Fibroblast of pulmonary artery (primary cell): ENCODE measurements around the gene GJA1.

Experiments
- DNase-seq: peaks from one replicate; pipeline ENCODE4 v3.0.0-alpha.2; 2010; ENCODE audit warnings: low read depth
- H3K4me3 ChIP-seq: replicated peaks from 2 replicates; pipeline ENCODE4 v1.5.1; 2011; ENCODE audit warnings: low read depth, mild to moderate bottlenecking, control low read depth, low read length, moderate library complexity
- TF ChIP-seq, protein P1 (sequence below): IDR thresholded peaks from 2 replicates; pipeline ENCODE4 v1.5.1; 2011; ENCODE audit warnings: mild to moderate bottlenecking, control low read depth, low read length, inconsistent platforms; ENCODE audit errors: missing control alignments

GJA1 gene

DNA sequence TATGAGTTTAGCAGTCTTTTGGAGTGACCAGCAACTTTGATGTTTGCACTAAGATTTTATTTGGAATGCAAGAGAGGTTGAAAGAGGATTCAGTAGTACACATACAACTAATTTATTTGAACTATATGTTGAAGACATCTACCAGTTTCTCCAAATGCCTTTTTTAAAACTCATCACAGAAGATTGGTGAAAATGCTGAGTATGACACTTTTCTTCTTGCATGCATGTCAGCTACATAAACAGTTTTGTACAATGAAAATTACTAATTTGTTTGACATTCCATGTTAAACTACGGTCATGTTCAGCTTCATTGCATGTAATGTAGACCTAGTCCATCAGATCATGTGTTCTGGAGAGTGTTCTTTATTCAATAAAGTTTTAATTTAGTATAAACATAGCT is 13.9 kb downstream of the GJA1 start:
- no peak overlapping the region for H3K4me3 ChIP-seq
- no peak for DNase-seq
- TF ChIP-seq, protein P1, sequence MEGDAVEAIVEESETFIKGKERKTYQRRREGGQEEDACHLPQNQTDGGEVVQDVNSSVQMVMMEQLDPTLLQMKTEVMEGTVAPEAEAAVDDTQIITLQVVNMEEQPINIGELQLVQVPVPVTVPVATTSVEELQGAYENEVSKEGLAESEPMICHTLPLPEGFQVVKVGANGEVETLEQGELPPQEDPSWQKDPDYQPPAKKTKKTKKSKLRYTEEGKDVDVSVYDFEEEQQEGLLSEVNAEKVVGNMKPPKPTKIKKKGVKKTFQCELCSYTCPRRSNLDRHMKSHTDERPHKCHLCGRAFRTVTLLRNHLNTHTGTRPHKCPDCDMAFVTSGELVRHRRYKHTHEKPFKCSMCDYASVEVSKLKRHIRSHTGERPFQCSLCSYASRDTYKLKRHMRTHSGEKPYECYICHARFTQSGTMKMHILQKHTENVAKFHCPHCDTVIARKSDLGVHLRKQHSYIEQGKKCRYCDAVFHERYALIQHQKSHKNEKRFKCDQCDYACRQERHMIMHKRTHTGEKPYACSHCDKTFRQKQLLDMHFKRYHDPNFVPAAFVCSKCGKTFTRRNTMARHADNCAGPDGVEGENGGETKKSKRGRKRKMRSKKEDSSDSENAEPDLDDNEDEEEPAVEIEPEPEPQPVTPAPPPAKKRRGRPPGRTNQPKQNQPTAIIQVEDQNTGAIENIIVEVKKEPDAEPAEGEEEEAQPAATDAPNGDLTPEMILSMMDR: no peak

DNA sequence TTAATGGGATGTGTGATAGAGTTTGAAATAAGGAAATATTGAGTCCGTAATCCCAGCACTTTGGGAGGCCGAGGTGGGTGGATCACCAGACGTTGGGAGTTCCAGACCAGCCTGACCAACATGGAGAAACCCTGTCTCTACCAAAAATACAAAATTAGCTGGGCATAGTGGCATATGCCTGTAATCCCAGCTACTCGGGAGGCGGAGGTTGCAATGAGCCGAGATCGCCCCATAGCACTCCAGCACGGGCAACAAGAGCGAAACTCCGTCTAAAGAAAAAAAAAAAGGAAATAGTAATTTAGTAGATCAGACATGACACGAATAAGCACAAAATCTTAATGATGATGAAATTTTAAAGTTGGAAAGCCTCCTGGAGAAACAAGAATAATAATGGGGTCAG is 14.8 kb downstream of the GJA1 start:
- DNase-seq: no peak
- TF ChIP-seq, protein P1: no peak
- H3K4me3 ChIP-seq: no peak overlapping the region

DNA sequence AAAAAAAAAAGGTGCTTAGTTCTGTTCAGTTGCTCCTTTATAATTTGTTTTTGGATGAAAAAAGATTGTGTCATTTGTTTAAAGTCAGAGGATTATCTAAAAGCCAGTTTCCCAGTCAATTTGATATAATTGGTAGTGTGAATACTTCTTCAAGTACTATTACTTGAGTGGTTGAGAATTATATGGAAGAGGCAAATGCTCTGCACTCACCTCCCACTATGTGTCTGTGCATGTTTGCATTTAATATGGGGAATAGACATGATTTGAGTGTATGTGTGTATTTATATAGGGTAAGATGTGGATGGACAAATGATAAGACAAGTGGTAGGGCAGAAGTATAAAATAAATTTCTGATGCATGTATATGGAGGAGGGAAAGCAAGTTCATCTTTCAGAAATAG is 15.8 kb downstream of the GJA1 start:
- TF ChIP-seq, protein P1: no peak
- no peak overlapping the region for H3K4me3 ChIP-seq
- DNase-seq: no peak

DNA sequence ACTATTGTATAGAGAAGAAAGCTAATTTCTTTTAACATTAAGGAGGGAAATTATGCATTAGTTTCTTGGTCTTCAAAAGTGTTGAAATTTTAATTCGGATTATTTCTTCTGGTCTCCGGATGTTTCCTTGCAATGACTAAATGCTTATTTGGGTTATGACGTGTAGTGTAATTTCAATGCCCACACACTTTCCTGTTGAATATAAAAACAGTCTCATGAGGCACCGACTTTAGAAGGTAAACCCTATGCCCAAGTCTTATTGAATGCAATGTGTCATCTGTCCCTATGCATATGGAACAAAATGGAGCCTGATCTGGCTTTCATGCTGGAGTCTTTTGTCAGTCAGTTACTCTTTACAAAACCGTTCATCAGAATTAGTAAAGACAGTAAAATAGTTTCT is 17.7 kb downstream of the GJA1 start:
- no peak for DNase-seq
- TF ChIP-seq, protein P1: no peak
- no peak overlapping the region for H3K4me3 ChIP-seq

DNA sequence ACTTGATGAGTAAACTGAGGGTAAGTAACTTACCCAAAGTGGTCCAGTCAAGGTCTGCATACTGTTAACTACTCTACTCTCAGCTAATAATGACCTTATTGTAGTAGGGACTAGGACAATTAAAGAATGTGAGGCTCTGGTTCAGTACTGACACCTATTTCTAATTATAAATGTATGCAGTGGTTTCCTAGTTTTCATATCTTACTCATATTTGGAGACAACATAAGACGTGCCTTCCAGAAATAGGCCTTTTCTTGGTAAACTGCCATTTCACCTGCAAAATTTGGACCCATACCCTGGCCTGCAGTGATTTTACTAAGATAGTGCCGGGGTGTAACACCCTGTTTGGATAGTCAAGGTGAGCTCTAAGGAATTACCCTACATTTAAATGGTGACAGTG is 24.7 kb downstream of the GJA1 start:
- no peak overlapping the region for H3K4me3 ChIP-seq
- TF ChIP-seq, protein P1: no peak
- no peak for DNase-seq

DNA sequence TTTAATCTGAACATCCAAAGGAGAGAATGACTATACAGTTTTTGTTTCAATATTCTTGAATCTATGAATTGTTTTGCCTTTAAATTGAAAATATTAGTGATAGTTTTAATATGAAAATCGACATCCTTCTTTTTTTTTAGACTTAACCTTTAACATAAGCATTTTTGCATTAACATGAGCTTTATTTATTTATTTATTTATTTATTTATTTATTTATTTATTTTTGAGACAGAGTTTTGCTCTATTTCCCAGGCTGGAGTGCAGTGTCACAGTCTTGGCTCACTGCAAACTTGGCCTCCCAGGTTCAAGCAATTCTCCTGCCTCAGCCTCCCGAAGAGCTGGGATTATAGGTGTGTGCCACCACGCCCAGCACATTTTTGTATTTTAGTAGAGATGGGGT is 27.6 kb downstream of the GJA1 start:
- TF ChIP-seq, protein P1: no peak

DNA sequence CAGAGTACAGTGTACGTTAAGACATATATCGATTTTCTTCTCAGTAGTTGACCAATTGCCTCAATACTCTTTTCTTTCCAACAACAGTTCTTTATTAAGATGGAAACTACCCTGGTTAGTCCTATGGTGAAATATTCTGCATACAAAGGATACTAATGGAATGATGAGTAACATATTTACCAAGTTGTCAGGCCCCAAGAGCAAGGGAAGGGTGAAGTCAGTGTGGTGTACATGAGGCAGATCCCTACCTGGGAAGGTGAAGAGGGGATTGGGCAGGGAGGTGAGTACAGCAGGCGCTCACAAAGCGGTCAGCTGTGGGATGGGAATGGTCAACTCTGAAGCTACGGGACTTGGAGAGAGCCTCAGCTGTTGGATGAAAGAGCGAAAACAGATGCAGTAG is 29.7 kb downstream of the GJA1 start:
- TF ChIP-seq, protein P1: no peak
- H3K4me3 ChIP-seq: no peak overlapping the region
- DNase-seq: no peak

More for the DNA sequence above, 27.6 kb downstream of the GJA1 start:
- DNase-seq: no peak
- no peak overlapping the region for H3K4me3 ChIP-seq
